SIG-M5 treated with dmso at 0.1 percent for 504 hours (cell line): ENCODE data around the gene FAN1.
A peak's percentile ranks its signal among the peaks of the same experiment; 100 is the strongest.
"Not testable (repeated sequence)": the region's sequence is repeated elsewhere in the genome, so short reads cannot be mapped to it uniquely, and the experiment has no call there.

Experiments
- DNase-seq: peaks from one replicate; lab custom pipeline; 2025; ENCODE audit not compliant: unreplicated experiment; lab: John Stamatoyannopoulos, UW

The FAN1 gene

GRCh38 chr15:30903497-30904187 lies at the start of gene FAN1:
TSS of gene FAN1 (plus strand) at chr15:30903915. CDS start at chr15:30904664, 749 bp downstream.
- peak; percentile 79 for DNase-seq

- DNase-seq, result no peak
Observed at GRCh38 chr15:30859091-30859874, 44.4 kb upstream of the FAN1 start.

- no peak for DNase-seq
Observed at GRCh38 chr15:30865257-30865656, 38.5 kb upstream of the FAN1 start.

- no peak for DNase-seq
Observed at GRCh38 chr15:30870681-30871080, 33.0 kb upstream of the FAN1 start.

GRCh38 chr15:30872341-30872748 lies 31.4 kb upstream of the FAN1 start:
- DNase-seq, result no peak

GRCh38 chr15:30877070-30877469 lies 26.6 kb upstream of the FAN1 start:
- DNase-seq, result no peak

GRCh38 chr15:30878515-30878914 lies 25.2 kb upstream of the FAN1 start:
- DNase-seq, result no peak

GRCh38 chr15:30882849-30883433 lies 20.8 kb upstream of the FAN1 start:
- no peak for DNase-seq

GRCh38 chr15:30883666-30884065 lies 20.0 kb upstream of the FAN1 start:
- DNase-seq, result not testable (repeated sequence)

GRCh38 chr15:30885814-30886213 lies 17.9 kb upstream of the FAN1 start:
- DNase-seq, result no peak

GRCh38 chr15:30889196-30889595 lies 14.5 kb upstream of the FAN1 start:
- no peak for DNase-seq

- no peak for DNase-seq
Observed at GRCh38 chr15:30895461-30896210, 8.1 kb upstream of the FAN1 start.

GRCh38 chr15:30896211-30896606 lies 7.5 kb upstream of the FAN1 start:
- no peak for DNase-seq

- no peak for DNase-seq
Observed at GRCh38 chr15:30901889-30902288, 1.8 kb upstream of the FAN1 start.

- no peak for DNase-seq
Observed at GRCh38 chr15:30904812-30905211, 1.1 kb downstream of the FAN1 start.

- no peak for DNase-seq
Observed at GRCh38 chr15:30905821-30906220, 2.1 kb downstream of the FAN1 start.

- DNase-seq, result no peak
Observed at GRCh38 chr15:30906366-30906765, 2.7 kb downstream of the FAN1 start.

GRCh38 chr15:30913761-30914160 lies 10.0 kb downstream of the FAN1 start:
- DNase-seq, result no peak

GRCh38 chr15:30917013-30917412 lies 13.3 kb downstream of the FAN1 start:
- DNase-seq, result no peak

GRCh38 chr15:30917675-30918074 lies 14.0 kb downstream of the FAN1 start:
- no peak for DNase-seq

- DNase-seq, result no peak
Observed at GRCh38 chr15:30918366-30918765, 14.7 kb downstream of the FAN1 start.
